HG03095 (cell line): ENCODE measurements around the gene PBX3.
"Not testable (repeated sequence)": the region's sequence is repeated elsewhere in the genome, so short reads cannot be mapped to it uniquely, and the experiment has no call there.

Experiments
- ATAC-seq: cut with Tn5 transposase; IDR thresholded peaks from one replicate; pipeline ENCODE4 v1.9.1; 2021; ENCODE audit warnings: moderate library complexity; ENCODE audit not compliant: unreplicated experiment

PBX3 gene

DNA sequence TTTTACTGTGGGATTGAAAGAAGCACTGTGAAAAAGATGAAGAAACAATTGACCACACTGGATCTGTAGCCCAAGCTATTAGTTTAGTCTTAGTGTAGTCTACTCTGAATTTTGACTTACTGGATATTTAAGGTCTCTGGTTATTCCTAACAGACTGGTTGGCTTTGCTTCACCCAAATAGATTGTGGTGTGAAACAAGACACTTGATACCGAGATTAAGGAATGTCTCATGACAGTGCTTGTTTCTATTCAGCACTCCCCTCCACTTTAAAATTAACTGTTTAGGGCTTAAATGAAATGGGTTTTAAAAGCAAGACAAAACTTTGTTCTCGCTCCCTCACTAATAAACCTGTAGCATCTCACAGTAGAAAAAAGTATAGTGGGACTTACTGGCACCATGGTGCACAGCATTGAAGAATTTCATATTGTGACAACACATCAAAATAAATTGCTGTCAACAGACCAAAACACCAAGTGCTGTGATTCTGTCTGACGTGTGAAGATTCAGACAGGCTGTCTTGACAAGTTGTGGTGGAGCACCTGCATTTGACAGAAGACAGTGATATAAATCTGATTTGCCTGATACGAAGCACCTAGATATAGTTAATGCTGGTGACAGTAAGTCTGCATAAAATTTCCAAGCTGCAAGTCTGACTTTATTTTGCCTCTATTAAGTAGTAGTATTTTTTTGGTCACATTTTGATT, 73.1 kb downstream of the PBX3 start:
- ATAC-seq = no peak

DNA sequence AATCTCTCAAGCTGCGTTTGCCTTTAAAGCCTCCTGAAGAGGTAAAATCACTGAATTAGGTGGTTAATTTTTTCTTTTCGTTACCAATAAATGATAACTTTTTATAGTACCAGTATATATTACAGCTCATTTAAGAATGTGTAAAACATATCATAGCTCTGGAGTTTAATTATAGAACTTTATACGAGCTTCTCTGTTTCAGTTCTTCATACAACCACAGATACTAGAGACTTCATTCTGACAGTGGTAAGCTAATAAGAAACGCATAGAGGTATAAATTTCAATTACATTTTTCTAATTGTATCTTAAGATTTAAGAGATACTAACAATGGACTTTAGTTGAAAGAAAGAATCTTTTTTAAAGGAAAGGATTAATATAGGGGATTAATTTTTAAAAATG, 73.9 kb downstream of the PBX3 start:
- ATAC-seq = no peak

DNA sequence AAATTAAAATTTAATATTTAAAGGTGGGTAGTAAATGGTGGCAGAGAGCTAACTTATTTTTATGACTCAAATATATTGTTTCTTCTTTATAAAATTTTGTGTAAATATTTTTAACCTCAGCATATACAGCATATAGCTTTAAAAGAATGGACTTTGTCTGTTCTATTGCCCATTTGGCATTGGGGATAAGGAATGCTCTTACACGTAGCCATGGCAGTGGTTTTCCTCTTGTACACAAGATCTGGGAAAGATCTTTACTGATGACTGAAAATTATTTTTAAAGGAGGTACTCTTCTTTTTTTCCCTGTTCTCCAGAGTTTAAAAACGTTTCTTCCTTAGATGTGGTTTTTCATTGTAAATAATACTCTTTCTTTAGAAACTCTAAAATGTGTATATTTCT, 75.0 kb downstream of the PBX3 start:
- no peak for ATAC-seq

DNA sequence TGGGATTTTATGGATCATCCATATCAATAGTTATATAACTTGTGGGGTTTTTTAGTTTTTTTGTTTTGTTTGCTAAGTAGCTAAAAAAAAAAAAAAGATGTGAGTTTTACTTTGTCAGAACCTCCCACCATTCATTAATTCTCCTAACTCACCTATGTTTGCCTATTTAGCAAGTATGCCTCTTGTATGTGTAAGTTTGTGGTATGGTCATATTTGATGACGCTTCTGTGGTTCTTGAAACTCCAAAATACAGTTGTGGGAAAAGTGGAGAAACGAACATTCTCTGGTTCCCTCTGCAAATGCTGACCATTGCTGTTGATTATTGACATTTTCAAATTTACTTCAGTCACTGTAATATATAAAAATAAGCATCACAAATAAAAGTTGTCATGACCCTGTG, 75.7 kb downstream of the PBX3 start:
- no peak for ATAC-seq

DNA sequence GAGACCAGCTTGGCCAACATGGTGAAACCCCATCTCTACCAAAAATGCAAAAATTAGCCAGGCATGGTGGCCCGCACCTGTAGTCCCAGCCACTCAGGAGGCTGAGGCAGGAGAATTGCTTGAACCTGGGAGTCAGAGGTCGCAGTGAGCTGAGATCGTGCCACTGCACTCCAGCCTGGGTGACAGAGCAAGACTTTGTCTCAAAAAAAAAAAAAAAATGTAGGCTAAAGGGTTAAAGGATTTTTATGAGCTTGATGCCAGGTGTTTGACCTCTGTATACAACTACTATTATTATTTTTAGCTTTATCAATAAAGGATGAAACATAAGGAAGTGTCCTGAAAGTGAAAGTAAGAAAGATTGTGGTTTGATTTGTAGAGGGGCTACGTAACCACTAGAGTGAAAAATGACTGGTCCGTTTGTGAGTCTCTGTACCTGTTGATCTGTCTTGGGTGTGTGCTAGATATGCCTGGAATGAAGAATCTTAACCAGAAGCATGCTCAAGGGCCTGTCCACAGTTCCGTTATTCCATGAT, 76.8 kb downstream of the PBX3 start:
- not testable (repeated sequence) for ATAC-seq

DNA sequence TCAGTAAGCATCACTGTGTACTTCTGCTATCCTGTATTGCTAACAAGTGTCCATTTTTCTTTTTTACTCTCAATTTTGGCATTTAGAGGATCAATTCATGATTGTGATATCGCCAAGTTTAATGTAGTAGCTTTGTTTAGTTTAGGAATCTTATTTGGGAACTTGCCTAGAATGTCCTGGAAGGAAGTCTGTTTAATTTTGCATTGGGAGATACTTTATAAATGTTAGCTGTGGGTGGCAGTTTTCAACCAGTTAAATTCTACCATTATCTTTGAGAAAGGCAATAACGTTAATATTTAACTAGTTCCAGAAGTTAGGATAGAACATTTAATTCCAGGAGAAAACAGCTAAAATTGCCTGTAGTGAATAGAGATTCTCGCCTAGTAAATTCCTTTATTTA, 78.6 kb downstream of the PBX3 start:
- ATAC-seq = no peak

DNA sequence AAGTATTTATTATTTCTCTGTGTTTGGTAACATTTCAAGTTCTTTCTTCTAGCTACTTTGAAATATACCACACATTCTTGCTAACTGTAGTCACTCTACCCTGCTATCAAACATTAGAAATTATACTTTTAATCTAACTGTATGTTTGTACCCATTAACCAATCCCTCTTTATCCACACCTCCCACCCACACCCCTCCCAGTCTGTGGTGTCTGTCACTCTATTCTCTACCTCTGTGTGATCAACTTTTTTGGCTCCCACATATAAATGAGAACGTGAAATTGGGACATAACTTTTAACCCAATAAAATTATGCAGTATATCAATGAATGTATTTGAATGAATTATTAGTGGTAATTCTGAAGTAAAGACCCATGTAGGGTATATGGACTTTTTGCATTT, 79.7 kb downstream of the PBX3 start:
- ATAC-seq = no peak

DNA sequence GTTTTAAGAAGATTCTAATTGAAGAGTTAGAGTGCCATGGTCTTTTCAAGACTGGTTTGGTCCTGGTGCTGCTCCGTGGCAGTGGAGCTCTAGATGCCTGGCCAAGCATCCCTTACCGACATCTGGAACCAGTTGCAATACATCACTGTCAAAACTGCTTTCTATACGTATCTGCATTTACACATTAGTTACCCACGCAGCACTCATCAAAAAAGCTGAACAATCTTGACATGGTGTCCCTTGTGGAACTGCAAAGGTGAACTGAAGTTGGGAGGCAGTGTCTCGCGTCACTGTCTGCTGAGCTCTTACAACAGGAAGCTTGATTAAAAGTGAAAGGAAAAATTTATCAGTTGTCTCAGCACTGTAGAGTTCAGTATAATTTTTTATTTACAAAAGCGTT, 82.6 kb downstream of the PBX3 start:
- peak; percentile 70 for ATAC-seq

DNA sequence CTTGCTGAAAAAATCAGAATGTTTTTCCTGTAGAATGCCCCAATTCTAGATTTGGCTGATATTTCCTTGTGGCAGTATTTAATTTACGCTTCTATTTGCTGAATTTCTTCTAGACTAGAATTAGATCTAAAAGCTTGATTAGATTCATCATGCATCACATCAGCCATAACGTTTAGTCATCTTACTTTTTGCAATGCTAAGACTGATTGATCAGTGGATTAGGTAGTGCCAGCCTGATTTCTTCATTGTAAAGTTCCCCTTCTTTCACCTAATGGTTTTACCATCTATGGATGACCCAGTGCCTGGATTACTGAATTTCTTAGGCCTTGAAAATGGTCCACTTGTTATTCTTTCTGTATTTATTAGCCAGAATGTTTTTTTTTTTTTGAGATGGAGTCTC, 83.9 kb downstream of the PBX3 start:
- ATAC-seq = no peak

DNA sequence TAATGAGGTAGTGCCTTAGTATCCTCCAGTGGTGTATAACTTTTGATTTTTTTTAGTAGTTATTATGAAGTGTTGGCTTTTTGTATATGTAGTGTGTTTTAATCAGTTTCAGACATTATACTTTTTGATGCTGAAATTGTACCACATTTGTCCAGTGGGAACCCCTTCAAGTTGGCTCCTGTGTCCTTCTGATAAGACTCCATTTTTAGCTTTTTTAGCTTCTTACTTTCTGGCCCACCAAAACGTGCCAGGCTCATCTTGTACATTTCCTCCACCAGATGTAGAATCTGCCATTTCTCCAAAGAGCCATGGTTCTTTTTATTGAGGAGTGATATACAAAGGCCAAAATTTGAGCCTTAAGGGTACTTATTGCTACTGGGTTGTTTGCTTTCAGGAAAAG, 84.4 kb downstream of the PBX3 start:
- no peak for ATAC-seq

DNA sequence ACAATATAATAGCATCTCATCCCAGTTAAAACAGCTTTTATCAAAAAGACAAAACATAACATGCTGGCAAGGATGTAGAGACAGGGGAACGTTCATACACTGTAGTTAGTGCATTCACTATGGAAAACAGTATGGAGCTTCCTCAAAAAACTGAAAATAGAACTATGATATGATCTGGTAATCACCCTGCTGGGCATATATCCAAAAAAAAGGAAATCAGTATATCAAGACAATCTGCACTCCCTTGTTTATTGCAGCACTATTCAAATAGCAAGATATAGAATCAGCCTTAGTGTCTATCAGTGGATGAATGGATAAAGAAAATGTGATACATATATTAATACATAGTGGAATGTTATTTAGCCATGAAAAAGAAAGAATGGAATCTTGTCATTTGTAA, 88.5 kb downstream of the PBX3 start:
- no peak for ATAC-seq

DNA sequence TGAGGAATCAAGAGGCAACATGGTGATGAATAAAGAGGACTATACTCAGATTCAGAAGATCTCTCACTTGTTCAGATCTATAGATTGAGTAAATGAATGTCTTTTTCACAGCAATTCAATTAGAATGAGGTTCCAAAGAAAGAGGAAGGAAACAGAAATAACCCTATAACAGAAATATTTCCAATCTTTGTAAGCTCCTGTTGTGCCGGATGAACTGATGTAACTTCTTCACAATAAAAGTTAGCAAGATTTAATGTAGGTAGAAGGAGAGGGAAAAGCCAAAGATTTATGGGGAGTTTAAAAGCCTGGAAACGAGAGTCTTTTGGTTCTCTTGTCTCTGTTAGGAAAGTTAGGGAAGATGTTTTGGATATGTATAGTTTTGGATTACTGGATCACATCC, 92.1 kb downstream of the PBX3 start:
- ATAC-seq = no peak

DNA sequence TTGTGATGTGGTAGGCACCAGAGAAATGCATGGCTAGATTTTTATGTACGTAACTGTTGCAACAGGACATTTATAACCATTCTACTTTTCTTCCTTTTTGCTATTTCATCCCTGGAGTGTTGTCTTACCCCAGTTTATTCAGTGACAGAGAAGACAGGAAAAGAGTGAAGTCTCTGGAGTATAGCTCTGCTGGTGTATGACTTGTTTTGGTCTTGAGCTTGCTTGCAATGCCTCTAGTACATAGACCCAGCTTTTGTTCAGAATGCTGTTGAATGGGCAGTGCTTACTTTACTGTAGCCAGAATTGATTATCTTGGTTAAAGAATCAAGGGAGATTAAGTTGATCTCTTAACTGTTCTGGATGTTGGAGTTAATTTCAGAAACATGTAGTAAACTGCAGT, 94.3 kb downstream of the PBX3 start:
- ATAC-seq = no peak

DNA sequence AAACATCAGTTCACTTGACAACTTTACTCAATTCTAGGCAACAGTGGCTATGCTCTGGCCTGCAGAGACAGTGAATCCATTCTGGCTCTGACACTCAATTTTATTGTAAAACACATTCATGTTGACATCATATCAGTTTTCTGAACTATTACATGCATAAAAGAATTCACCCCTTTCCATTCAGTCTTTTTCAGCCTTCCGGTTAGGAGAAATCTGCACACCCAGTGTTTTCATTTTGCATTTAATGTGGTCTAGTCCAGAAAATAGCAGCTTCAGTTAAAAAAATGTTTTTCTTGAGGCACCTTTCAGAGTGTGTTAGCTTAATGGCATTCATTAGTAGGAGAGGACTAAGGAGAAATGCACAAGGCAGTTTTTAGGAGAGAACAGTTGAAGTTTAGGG, 95.1 kb downstream of the PBX3 start:
- no peak for ATAC-seq

DNA sequence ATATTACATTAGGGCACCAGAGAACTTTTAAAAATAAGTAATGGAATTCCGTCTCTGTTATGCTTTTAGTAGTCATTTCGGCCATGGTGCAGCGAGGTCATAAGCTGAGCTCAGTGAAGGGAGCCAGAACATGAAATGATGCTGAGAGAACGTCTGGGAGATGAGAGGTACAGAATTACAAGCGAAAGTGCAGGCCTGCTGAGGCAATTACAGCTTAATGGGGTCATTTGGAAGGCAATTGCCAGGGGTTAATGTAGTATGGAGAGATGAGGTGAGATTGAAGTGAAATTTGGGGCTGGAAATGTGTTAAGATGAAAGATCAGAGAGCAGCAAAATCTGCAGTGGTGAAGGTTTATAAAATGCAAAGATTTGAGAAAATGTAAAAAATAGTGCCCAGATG, 96.5 kb downstream of the PBX3 start:
- ATAC-seq = no peak

DNA sequence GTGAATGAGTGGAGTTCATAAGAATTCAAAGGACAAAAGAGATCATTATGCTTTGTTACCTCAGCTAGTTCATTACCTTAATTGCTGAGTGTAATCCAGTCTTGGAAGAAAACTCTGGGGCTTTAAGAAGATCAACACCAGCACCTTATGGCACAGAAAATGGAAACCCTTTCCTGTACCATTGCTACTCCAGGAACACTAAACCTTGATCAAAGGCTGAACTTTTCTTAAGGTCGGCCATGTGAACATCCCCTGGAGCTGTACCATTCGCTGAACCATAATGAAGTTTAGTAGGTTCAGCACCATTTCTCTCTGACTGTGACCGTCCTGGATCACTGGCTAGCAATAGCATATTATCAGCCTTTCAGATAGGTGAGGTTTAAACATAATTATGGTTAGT, 97.4 kb downstream of the PBX3 start:
- ATAC-seq = no peak

DNA sequence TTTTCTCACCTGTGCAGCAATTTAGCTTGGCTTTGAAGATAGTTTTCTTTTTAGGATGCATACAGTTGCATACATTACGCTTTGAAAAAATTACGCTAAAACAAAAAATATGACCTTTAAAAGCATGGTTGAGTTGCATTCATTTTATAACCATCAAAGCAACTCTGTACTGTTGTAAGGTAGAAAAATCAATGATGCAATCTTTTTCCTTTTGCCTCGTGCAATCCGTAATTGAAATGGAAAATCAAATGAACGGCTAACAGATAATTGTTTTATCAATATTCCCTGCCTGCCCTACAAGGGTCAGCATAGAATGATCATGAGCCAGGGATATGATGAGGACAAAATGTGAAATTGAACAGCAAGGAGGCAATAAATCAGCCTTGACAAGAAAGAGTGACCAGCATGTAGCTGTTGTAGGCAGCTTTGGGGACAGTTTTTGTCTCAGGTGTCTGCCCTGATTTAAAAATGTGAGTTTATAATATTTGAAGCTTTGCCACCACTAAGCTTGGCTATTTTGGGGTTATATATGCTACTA, 98.2 kb downstream of the PBX3 start:
- ATAC-seq = no peak

DNA sequence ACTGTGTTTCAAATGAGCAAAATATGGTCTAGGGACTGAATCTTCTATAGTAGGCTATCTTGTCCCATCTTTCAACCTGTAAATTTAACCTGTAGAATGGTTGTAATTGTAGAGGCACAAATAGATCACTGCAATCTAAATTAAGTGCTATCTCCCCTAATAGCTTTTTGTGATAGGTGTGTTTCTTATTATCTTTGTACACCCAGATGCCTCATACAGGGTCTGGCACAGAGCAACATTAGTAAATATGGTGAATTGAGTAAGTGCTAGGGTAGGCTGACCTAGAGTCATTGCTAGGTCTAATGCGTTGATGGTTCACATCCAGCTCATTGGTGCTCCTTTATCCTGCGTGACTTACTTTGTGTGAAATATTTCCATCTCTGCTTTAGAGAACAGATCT, 100.6 kb downstream of the PBX3 start:
- ATAC-seq = no peak

DNA sequence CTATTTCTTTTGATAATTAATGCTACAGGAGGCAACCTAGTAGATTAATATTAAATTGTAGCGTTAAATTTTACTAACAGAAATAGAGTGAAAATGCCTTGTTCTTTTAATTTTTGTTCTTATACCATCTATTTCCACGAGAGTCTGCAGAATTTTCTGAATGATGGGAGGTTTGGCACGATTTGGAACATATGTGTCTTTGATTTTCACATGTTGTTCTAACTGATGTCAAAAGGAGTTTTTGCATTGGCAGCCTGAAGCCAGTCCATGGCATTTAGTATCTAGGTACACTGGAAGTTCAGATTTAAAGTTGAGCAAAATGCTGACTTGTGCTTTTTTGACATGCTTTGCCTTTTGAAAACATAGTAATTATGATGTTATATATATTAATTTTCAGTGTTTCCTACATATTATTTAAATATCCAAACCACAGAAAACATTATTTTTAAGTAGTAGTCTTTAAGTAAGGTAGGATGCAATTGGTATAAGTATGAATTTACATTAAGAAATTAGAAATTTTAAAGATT, 103.0 kb downstream of the PBX3 start:
- no peak for ATAC-seq

DNA sequence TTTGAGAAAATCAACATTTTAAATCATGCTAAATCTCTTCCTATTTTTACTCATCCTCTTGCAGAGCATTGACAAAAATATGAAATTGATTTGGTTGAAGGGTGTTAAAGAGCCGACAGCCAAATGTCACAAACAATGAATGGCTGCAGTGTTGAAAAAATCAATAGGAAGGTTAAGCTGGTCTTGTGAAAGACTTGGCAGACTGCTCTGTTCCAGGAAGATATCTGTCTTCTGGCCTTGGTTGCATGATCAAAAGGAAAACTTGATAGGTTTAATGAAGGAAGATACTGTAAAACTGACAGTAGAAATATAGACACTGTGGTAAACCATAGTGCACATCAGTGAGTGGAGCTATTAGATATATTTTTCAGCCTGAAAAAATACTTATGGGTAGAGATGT, 103.6 kb downstream of the PBX3 start:
- no peak for ATAC-seq

DNA sequence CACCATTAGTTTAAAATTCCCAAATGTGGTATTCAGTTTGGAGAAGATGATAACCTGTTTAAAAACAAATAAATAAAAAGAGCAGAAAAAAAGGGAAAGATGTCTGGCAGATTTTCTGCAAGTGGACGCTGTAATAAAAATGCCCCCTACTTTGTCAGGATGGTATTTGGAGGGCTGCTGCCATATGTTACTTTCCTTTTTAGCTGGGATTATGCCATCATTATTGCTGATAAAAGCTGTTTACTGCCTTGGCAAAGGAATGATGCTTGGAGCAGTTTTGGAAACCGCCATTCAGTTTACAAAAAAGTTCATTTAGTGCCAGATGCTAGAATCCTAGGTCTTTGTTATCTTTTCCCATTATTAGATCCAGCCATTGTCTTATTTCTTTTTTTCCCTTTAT, 104.8 kb downstream of the PBX3 start:
- no peak for ATAC-seq

DNA sequence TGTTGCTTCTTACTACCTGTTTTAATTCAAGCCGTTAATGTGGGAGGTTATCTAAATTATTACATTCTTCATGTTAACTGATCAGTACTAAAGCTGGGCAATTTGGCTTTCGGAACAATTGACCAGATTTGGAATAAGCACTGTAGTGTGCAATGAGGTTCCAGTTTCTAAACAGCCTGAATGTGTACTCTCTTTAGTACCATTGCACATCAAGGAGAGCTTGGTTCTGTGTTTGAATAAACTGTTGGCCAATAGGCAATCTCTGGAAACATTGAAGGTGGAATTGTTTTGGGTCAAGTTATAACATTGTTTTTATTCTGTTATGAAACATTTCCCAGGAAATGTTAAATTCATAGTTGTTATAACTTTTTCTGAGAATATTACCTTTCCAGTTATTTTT, 105.2 kb downstream of the PBX3 start:
- no peak for ATAC-seq
